ENCODE measurements around the gene IFNLR1. TPM values are rescaled to one million over a fixed set of nuclear protein-coding genes. Genes with fewer than 3 reads are reported as not detected.

Gene IFNLR1
- polyA plus RNA-seq, 3 donors, result 3.9 to 4.3 (median 4.1) TPM

DNA sequence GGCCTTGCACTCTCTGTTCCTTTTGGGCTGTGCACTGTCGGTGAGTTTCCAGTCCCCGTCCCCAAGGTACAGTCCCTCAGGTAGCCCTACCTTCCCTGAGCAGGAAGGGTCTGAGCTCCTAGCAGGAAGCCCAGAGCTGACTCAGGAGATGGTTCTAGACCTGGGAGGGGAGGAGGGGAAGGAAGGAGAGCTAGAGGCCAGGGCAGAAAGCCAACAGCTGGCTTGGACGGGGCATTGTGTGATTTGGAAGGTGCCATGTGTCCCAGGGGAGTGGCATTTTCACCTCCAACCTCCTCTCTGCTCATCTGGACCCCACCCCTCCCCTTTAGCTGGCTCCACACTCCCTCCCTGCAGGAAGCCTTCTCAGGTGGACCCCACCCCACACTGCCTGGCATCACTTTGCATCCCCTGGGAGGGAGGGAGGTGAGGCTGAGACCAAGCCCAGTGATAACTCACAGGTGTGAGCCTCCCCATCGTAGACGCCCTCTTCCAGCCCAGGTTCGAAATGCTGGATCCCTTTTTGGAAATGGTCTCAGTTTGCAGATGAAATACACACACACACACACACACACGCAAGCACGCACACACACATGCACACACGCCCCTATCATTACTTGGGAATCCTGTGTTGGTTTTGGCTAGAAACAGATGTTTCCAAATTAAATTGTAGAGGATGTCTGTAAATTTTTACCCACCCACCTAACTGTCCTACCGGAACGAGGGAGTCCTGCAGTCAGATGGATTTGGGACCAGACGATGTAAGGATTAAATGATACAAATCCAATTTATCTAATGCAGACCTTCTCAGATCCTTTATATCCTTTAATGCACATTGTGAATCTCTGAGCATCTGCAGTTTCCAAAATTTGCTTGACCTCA, 19.7 kb upstream of the IFNLR1 start:
- no peak for DNase-seq (ENCODE audit: low read depth in 3 of 3, low spot score in 2 of 3)

DNA sequence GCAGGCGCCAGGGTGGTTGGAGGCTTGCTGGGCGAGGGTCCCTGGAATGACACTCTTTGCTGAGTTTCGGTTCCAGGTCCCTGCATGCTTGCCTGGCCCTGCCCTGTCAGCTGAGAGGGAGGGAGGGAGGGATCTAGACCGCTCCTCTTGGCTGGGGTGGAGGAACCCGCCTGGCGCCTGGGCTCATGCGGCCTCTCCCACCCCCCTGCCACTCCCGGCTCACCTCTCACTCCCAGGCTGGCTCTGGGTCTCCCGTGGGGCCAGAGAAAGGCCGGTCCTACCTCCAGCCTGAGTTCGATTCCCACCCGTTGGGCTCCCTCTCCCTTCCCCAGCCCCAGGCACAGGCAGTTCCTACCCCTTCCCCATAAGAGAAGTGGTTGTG, 19.0 kb upstream of the IFNLR1 start:
- DNase-seq (ENCODE audit: low read depth in 3 of 3, low spot score in 2 of 3), result no peak

DNA sequence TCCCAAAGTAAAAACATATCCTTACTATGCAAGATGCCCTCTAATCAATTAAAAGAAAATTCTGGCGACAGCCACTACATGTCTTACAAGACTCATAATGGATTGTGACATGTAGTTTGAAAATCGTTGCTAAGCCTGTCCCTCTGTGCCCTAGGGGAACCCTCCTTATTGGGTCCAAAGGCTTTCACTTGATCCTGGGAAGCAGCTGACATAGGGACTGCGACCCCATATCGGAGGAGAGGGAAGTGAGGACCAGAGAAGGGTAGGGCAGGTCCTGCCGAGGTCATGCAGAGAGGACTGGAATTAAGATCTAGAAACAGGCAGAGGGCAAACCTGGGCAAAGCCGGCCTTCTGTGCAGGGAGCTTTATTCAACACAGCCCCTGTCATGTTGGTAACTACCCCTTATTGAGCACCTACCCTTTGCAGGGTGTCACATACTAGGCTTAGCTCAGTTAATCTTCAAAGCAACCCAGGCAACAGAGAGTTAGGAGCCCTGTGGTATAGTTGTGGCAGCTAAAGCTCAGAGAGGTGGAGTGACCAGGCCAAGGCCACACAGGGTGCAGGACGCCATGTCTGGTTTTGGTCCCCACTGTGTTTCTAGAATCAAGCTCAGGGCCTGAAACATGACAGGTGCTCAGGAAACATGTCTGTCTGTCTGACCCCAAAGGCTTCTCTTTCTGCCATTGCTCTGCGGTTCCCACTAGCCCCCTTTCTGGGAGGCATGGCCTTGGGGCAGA, 18.4 kb upstream of the IFNLR1 start:
- no peak for DNase-seq (ENCODE audit: low read depth in 3 of 3, low spot score in 2 of 3)

DNA sequence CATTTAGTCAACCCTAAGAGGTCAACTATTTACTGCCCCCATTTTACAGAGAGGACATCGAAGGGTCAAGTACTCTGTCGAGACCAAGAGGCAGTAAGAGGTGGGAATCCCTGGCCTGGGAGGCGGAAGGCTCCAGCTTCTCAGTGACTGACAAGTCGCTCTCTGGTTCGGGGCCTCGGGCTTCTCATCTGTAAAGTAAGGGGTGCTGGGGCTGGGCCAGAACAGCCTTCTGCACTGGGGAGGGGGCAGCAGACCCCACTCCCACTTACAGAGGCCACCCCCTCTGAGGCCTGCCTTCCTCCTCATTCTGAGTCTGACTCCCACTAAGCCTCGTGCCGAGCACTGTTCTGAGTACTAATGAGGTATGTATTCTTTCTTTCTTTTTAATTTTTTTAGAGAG, 17.0 kb upstream of the IFNLR1 start:
- DNase-seq (ENCODE audit: low read depth in 3 of 3, low spot score in 2 of 3), result no peak

DNA sequence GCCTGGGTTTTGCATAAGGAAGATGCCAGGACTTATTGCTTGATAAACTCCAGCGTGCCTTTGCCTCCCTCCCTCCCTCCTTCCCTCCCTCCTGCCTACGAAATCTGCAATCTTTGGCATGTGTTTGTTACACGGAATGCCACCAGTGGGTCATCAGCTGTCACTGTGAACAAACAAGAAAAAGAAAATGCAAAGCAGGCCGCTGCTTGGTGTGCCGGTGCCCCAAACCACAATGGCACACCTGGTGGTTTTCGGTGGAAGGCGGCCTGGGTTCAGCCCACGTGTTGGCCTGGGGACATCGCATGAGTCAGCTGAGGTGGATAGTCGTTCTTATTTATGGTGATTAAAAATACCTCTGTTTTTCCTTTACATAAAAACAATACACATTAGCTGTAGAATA, 16.3 kb upstream of the IFNLR1 start:
- no peak for DNase-seq (ENCODE audit: low read depth in 3 of 3, low spot score in 2 of 3)

DNA sequence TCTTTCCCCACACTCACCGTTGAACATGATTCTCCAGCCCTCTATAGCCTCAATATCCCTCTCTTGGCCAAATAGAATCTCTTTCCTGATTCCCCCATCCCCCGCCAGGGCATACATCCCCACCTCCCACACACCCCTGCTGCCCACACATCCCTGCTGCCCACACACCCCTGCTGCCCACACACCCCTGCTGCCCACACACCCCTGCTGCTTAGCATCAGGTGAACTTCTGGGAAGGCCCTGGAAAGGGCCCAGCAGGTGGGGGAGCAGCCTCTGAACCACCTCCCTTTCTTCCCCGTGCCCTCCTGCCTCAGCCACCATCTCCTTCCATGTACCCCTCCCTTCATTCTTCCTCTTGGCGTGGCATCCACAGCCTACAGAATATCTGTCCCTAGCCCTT, 15.9 kb upstream of the IFNLR1 start:
- no peak for DNase-seq (ENCODE audit: low read depth in 3 of 3, low spot score in 2 of 3)

DNA sequence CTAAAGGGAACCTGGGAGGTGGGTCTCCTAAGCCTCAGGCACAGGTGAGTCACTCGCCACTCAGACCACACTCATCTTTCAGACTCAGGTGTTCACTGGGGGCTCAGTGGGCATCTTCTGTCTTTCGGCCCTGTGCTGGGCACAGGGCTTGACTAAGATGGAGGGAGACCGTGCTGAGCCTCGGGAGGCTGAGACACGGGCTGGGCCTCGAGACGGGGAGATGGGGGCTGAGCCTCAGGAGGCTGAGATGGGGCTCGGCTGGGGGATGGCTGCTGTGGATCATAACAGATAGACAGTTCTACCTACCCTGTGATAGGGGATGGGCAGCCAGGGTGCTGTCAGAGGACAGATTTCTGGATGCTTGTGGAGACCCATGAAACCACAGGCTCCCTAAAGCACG, 15.5 kb upstream of the IFNLR1 start:
- no peak for DNase-seq (ENCODE audit: low read depth in 3 of 3, low spot score in 2 of 3)

DNA sequence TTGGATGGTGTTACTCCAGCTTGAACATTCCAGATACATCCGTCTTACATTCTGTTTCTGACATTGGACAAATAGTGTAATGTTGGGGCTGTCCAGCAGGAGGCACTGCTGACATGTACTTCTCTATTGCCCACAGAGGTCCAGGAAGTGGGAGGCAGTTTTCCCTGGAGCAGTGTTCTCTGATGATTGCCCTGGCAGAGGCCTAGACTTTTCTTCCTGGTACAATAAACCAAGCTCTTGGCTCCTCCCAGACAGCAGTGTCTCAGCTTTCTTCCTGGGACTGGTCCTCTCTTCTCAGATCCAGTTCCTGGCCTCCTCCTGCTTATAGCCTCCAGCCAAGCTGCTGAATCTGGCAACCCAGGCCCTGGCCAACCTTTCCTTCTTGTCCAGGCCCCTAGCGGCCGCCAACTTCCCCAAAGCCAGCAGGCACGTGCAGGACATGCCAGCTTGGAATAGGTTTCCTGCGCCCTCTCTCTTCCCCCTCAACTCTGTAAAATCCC, 14.9 kb upstream of the IFNLR1 start:
- DNase-seq (ENCODE audit: low read depth in 3 of 3, low spot score in 2 of 3), result peak; percentile 72 to 79 (median 75)

DNA sequence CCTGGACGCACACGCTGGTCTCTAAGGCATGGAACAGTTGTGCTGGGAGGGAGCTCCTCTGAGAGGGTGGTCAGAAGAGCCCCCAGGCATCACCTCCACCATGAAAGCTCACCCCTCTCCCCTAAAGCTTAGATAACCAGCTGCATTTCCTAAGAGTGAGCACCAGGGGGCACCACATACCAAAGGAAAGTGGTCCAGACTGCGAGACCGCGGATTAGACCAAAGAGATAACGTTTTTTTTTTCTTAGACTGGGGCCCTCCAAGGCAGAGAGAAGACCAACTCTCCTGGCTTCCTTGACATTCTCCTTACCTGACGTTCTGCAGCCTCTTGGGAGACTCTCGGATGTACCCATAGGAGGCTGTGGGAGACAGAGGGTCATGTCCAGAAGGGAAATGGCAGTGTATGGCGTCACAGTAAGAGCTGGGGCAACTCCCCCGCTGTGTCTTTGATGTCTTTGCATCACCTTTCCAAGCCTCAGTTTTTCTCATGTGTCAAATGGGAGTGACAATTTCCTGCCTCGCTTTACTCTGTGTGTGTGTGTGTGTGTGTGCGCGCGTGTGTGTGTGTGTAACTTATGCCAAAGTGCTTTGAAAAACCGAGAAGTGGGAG, 12.3 kb upstream of the IFNLR1 start:
- peak in 1 of 3 donors; percentile 35 for DNase-seq (ENCODE audit: low read depth in 3 of 3, low spot score in 2 of 3)

DNA sequence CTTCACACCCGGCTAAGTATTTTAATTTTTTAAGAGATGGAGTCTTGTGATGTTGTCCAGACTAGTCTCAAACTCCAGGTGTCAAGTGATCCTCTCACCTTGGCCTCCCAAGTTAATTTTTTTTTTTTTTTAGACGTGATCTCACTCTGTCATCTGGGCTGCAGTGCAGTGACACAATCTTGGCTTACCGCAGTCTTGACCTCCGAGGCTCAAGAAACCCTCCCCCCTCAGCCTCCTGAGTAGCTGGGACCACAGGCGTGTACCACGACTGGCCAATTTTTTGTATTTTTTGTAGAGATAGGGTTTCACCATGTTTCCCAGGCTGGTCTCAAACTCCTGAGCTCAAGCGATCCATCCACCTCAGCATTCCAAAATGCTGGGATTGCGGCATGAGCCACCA, 11.7 kb upstream of the IFNLR1 start:
- no peak for DNase-seq (ENCODE audit: low read depth in 3 of 3, low spot score in 2 of 3)

DNA sequence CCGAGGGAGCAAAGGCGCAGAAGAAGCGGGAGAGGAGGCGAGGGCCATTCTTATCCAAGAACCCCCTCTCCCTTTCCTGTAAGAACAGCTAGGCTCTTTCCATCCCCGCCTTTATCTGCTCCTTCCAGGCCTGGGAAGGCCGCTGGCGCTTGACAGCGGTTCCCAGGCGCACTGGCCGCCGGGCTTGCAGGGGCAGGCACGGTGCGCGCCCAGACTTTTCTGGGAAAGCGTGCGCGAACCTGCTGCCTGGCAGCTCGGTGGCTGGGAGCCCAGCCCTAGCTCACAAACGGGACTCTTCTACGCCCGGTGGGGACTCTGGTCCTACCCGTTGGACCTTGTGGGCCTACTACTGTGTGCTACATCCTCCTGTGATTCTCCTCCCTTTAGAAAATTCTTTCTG, 8.8 kb upstream of the IFNLR1 start:
- no peak for DNase-seq (ENCODE audit: low read depth in 3 of 3, low spot score in 2 of 3)

DNA sequence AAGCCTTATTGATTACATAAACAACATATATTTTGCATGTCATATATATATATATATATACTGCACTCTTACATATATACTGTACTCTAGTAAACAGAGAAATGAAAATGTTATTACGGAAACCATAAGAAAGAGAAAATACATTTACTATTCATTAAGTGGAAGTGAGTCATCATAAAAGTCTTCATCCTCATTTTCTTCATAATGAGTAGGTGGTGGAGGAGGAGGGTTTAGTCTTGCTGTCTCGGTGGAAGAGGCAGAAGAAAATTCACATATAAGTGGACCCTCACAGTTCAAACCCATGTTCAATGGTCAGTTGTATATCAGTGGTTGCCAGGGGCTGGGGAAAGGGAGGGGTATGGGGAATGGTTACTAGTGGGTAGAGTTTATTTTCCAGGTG, 8.0 kb upstream of the IFNLR1 start:
- no peak for DNase-seq (ENCODE audit: low read depth in 3 of 3, low spot score in 2 of 3)

DNA sequence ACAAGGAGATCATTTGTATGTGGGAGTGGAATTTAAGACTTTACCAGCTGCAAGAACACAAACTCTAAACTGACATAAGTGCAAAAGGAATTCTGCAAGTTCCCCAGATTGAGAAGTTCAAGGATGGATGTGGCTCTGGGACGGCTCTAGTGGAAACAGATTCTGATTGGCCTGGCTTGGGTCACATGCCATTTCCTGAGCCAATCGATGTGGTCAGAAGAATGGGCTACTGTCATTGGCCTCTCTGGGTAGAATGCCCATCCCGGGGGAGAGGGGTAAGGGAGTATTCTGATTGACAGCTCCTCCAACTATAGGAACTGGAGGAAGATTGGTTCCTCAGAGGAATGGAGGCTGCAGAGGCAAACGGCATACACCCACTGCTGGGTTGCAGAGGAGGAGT, 6.0 kb upstream of the IFNLR1 start:
- DNase-seq (ENCODE audit: low read depth in 3 of 3, low spot score in 2 of 3), result no peak

DNA sequence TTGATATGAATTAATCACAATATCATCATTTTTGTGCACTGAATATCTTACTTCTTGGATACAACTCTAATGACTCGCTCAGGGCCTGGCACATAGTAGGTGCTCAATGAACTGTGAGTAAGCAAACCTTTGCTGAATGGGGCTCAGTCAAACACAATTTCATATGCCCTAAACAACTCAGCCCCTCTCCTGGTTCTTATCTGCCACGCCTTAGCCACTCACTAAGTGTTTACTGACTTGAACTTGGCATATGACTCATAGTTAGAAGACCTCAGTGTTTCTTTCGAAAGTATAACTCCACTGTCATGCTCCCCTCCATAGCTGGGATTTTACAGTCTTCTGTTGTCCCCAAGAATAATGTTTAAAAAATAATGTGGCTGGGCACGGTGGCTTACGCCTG, 4.8 kb upstream of the IFNLR1 start:
- no peak for DNase-seq (ENCODE audit: low read depth in 3 of 3, low spot score in 2 of 3)

DNA sequence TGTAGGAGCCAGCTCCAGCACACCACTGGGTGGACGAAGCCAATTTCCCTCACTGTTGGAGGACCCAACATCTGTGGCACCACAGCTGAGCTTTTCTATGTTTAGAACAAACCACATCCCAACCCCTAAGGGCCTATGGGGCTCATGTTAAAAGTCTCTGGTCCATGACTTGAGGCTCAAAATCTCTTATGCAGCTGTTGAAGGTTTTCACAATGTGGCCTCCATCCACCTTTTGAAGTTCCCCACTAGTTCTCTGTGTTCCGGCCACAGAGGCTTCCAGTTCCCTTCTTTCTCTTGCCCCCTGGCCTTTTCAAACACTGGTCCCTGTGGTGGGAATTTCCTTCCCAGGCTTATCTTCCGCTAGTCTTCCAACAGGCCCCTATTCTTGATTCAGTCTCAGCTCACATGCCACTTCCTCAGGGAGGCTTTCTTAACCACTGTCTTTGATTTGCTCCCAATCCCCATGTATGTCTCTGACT, 3.9 kb upstream of the IFNLR1 start:
- DNase-seq (ENCODE audit: low read depth in 3 of 3, low spot score in 2 of 3), result no peak

DNA sequence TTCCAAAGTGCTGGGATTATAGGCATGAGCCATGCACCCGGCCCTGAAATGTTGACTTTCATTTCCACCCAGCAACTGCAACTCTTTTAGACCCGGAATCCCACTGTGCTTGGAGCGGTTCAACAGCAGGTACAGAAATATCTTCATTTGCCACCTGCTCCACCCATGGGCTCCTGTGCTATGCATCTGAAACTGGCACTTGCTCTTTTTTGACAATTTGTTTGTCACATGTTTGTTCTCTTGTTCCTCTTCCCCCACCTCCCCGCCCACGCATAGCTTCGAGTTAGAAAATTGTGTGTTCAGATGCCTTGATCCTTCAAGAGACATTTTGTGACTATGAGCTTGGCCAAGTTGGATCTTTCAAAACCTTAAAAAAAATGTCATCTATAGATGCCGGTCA, 2.4 kb upstream of the IFNLR1 start:
- no peak for DNase-seq (ENCODE audit: low read depth in 3 of 3, low spot score in 2 of 3)

DNA sequence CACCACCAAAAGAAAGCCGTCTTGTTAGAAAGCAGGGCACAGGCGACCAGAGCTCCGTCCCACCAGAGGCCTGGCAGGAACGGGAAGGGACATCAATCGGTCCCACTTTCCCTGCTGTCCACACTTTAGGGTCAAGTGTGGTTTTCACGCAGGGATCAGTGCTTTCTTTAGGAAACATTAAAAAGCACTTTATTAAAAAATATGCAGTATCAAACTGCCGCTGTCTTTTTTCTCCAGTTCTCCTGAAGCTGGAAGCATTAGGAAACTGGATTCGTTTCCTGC, 437 bp downstream of the IFNLR1 start:
- no peak for DNase-seq (ENCODE audit: low read depth in 3 of 3, low spot score in 2 of 3)

DNA sequence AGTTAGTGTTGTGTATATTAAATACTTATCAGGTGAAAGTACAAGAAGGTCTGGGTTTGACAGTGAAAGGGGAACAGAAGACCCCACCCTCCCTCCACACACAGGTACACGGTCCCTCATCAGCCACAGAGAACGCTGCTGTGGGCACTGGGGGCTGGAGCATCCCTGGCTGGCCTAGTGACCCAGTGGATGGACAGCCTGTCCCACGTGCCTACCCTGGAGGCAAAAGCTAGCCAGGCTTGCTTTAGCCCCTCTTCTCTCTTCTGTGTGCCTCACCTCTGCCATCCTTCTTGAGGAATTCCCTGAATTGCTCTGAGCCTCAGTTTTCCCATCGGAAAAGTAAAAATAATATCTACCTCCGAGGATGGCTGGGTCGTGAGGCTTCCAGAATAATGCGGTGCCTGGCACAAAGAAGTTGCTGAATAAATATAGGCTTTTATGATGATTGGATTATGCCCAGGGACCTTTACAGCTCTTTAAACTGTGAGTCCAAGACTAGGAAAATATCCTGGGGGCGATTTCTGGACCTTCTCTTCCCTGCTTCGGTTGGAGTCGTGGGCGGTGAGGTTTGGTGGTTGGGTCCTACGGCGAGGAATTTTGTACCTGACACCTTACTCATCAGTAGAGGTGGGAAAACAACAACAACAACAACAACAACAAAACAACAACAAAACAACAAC, 918 bp downstream of the IFNLR1 start:
- DNase-seq (ENCODE audit: low read depth in 3 of 3, low spot score in 2 of 3), result no peak

DNA sequence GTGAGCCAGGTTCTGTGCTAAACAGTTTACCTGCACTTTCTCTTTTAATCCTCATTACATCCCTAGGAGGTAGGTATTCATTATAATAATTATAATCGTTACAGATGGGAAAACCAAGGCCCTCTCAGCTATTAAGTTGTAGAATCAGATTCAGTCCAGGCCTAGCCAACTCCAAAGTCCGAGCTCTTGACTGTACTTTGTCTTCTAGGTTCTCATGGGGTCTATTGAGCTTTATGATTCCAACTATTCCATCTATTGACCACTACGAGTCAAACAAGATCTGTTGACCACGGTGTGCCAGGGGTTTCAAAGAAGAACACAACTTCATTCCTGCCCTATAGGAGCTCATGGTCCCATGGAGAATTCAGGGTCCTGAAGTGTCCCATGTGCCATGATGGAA, 2.0 kb downstream of the IFNLR1 start:
- no peak for DNase-seq (ENCODE audit: low read depth in 3 of 3, low spot score in 2 of 3)

DNA sequence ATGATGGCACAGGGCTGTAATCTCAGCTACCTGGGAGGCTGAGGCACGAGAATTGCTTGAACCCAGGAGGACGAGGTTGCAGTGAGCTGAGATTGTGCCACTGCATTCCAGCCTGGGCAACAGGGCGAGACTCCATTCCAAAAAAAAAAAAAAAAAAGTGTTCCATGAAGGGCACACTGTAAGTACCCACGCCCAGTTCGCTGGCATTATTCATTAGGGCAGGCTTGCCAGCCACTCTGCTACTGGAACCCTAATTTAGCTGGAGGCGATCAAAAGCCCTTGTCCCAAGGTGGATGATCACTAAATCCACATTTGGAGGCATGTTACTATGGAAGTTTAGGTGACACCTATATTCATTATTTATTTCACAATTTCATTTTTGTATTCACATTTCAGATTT, 5.0 kb downstream of the IFNLR1 start:
- DNase-seq (ENCODE audit: low read depth in 3 of 3, low spot score in 2 of 3), result no peak

DNA sequence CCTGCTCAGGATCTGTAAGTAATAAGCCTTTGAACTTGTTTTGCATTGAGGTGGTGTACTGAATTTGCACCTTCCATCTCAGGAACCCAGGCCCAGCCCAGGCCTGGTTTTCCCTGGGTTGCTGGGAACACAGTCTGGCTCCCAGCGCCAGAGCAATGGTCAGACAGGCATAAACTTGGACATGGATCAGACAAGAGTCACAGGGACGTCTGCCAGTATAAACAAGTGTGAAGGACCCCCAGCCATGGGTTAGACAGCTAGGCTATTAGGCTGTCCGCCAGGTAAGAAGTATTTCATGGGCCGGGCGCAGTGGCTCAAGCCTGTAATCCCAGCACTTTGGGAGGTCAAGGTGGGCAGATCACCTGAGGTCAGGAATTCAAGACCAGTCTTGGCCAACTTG, 5.5 kb downstream of the IFNLR1 start:
- DNase-seq (ENCODE audit: low read depth in 3 of 3, low spot score in 2 of 3), result no peak

Data from right renal cortex interstitium (tissue), 3 donors.